GM18499 (cell line): ENCODE measurements around the gene DUSP15.
"Not testable (repeated sequence)": the region's sequence is repeated elsewhere in the genome, so short reads cannot be mapped to it uniquely, and the experiment has no call there.

Source experiments
- ATAC-seq: cut with Tn5 transposase; IDR thresholded peaks from one replicate; pipeline ENCODE4 v1.9.1; 2021; ENCODE audit warnings: moderate number of reproducible peaks; ENCODE audit not compliant: insufficient read depth, unreplicated experiment

DUSP15 gene

GRCh38 chr20:31869942-31870725 is at the start of gene DUSP15, which contains the start of gene TTLL9:
TSS of gene DUSP15 (minus strand) at chr20:31870527. CDS start at chr20:31870337, 190 bp downstream.
TSS of gene TTLL9 (plus strand) at chr20:31870634. CDS start at chr20:31871127, 493 bp downstream.
- no peak for ATAC-seq

GRCh38 chr20:31919410-31920155 is 49.3 kb upstream of the DUSP15 start:
- ATAC-seq, result no peak

GRCh38 chr20:31918466-31919105 is 48.3 kb upstream of the DUSP15 start:
- ATAC-seq, result no peak

- ATAC-seq, result not testable (repeated sequence)
These were observed 47.7 kb upstream of the DUSP15 start for GRCh38 chr20:31917962-31918412.

- ATAC-seq, result no peak
These were observed 46.4 kb upstream of the DUSP15 start for GRCh38 chr20:31916708-31917107.

- ATAC-seq, result no peak
These were observed 45.4 kb upstream of the DUSP15 start for GRCh38 chr20:31915491-31916280.

GRCh38 chr20:31914170-31914569 is 43.8 kb upstream of the DUSP15 start:
- ATAC-seq, result no peak

GRCh38 chr20:31913431-31914157 is 43.3 kb upstream of the DUSP15 start:
- ATAC-seq, result no peak

- ATAC-seq, result no peak
These were observed 39.9 kb upstream of the DUSP15 start for GRCh38 chr20:31910071-31910803.

- no peak for ATAC-seq
These were observed 39.1 kb upstream of the DUSP15 start for GRCh38 chr20:31909253-31910070.

GRCh38 chr20:31908424-31908823 is 38.1 kb upstream of the DUSP15 start:
- no peak for ATAC-seq

- ATAC-seq, result no peak
These were observed 37.7 kb upstream of the DUSP15 start for GRCh38 chr20:31908016-31908415.

- no peak for ATAC-seq
These were observed 36.7 kb upstream of the DUSP15 start for GRCh38 chr20:31907046-31907445.

GRCh38 chr20:31906001-31906400 is 35.7 kb upstream of the DUSP15 start:
- ATAC-seq, result no peak

- no peak for ATAC-seq
These were observed 33.5 kb upstream of the DUSP15 start for GRCh38 chr20:31903627-31904386.

GRCh38 chr20:31901615-31902014 is 31.3 kb upstream of the DUSP15 start:
- ATAC-seq, result no peak

- no peak for ATAC-seq
These were observed 27.2 kb upstream of the DUSP15 start for GRCh38 chr20:31897541-31897940.
